Liver (tissue), 9 donors: ENCODE data around the gene EXPH5. TPM values are rescaled to one million over a fixed set of nuclear protein-coding genes. Genes with fewer than 3 reads are reported as not detected.
A peak's percentile ranks its signal among the peaks of the same experiment; 100 is the strongest.

Source experiments
- DNase-seq: peaks from one replicate; pipeline ENCODE4 v3.0.0-alpha.2; 2017; ENCODE audit warnings: low spot score
- H3K27ac ChIP-seq, 2 donors: one replicate each; pipeline ENCODE4 v1.7.0; 2013; ENCODE audit warnings: inconsistent platforms in 2 of 2, low read length in 2 of 2, control low read depth in 1 of 2, low read depth in 1 of 2, mild to moderate bottlenecking in 1 of 2
- H3K27me3 ChIP-seq, 4 donors: one replicate each; pipeline versions ENCODE4 v1.6.1 to v1.7.0; 2013; ENCODE audit warnings: low read length in 3 of 4, inconsistent platforms in 1 of 4, mild to moderate bottlenecking in 1 of 4, moderate library complexity in 1 of 4; ENCODE audit not compliant: control insufficient read depth in 4 of 4, insufficient read depth in 4 of 4
- H3K36me3 ChIP-seq, 4 donors: one replicate each; pipeline versions ENCODE4 v1.6.1 to v1.7.0; 2013; ENCODE audit warnings: low read length in 3 of 4, mild to moderate bottlenecking in 3 of 4, low read depth in 1 of 4, moderate library complexity in 1 of 4; ENCODE audit not compliant: control insufficient read depth in 4 of 4, insufficient read depth in 3 of 4
- H3K4me1 ChIP-seq, 4 donors: one replicate each; pipeline versions ENCODE4 v1.6.1 to v1.7.0; 2013; ENCODE audit warnings: low read length in 3 of 4, mild to moderate bottlenecking in 3 of 4, moderate library complexity in 1 of 4; ENCODE audit not compliant: control insufficient read depth in 4 of 4, insufficient read depth in 4 of 4
- H3K4me3 ChIP-seq, 3 donors: one replicate each; pipeline versions ENCODE4 v1.6.1 to v1.7.0; 2013; ENCODE audit warnings: low read length in 3 of 3, control low read depth in 1 of 3, low read depth in 1 of 3, mild to moderate bottlenecking in 1 of 3
- H3K9ac ChIP-seq, 2 donors: one replicate each; pipeline ENCODE4 v1.7.0; 2013; ENCODE audit warnings: low read length in 2 of 2, mild to moderate bottlenecking in 2 of 2, moderate library complexity in 2 of 2, control low read depth in 1 of 2, low read depth in 1 of 2
- H3K9me3 ChIP-seq, 4 donors: one replicate each; pipeline versions ENCODE4 v1.6.1 to v1.7.0; 2013; ENCODE audit warnings: low read length in 3 of 4; ENCODE audit not compliant: control insufficient read depth in 4 of 4
- EGR1 ChIP-seq, 2 donors: IDR thresholded peaks; 2 replicates each; pipeline ENCODE4 v1.6.1; 2016 to 2018; ENCODE audit warnings: antibody characterized with exemption in 2 of 2, low read depth in 2 of 2
- FOXA2 ChIP-seq: IDR thresholded peaks from 2 replicates; pipeline ENCODE4 v1.6.1; 2016; ENCODE audit warnings: antibody characterized with exemption
- GABPA ChIP-seq, 2 donors: IDR thresholded peaks in 1 of 2; conservative IDR thresholded peaks in 1 of 2; 2 replicates each; pipeline ENCODE4 v1.6.1; 2016; ENCODE audit warnings: antibody characterized with exemption in 2 of 2, mild to moderate bottlenecking in 1 of 2, moderate library complexity in 1 of 2
- HNF4A ChIP-seq, 2 donors: conservative IDR thresholded peaks; 2 replicates each; pipeline ENCODE4 v1.6.1; 2016; ENCODE audit warnings: antibody characterized with exemption in 2 of 2, mild to moderate bottlenecking in 2 of 2
- HNF4G ChIP-seq: IDR thresholded peaks from 2 replicates; pipeline ENCODE4 v1.6.1; 2016; ENCODE audit warnings: antibody characterized with exemption
- NR2F2 ChIP-seq: IDR thresholded peaks from 2 replicates; pipeline ENCODE4 v1.6.1; 2016; ENCODE audit warnings: antibody characterized with exemption
- RAD21 ChIP-seq, 2 donors: IDR thresholded peaks; 2 replicates each; pipeline ENCODE4 v1.6.1; 2016; ENCODE audit warnings: antibody characterized with exemption in 2 of 2, mild to moderate bottlenecking in 2 of 2
- RXRA ChIP-seq, 2 donors: IDR thresholded peaks; 2 replicates each; pipeline ENCODE4 v1.6.1; 2017 to 2018; ENCODE audit warnings: antibody characterized with exemption in 2 of 2, mild to moderate bottlenecking in 1 of 2
- SP1 ChIP-seq: IDR thresholded peaks from 2 replicates; pipeline ENCODE4 v1.6.1; 2018; ENCODE audit warnings: antibody characterized with exemption, mild to moderate bottlenecking
- TAF1 ChIP-seq: conservative IDR thresholded peaks from 2 replicates; pipeline ENCODE4 v1.6.1; 2016; ENCODE audit warnings: antibody characterized with exemption, mild to moderate bottlenecking
- WGBS: extraction: QIAGEN DNeasy Blood & Tissue Kit; methylation state at CpG from one replicate; pipeline ENCODE4 v1.1.7; 2013; 5-methylcytosine and 5-hydroxymethylcytosine counted together
- polyA plus RNA-seq, 2 donors: library from polyadenylated mRNA; stranded (reverse) in 1 of 2; unstranded in 1 of 2; fragments of 200-250 nt in 1 of 2; fragments of >200 nt in 1 of 2; fragmentation: Nextera tagmentation in 1 of 2; extraction: Ambion mirVana in 1 of 2; gene quantifications; one replicate each; pipeline versions ENCODE4 v1.2.1 to v1.2.3, GENCODE V29; 2013 to 2015
- total RNA-seq, 2 donors: library from RNA; depleted of rRNA; stranded (reverse); fragments of >200 nt; gene quantifications; one replicate each; pipeline ENCODE4 v1.2.3, GENCODE V29; 2014
- TF ChIP-seq, protein P1 (sequence below): IDR thresholded peaks from 2 replicates; pipeline ENCODE4 v1.6.1; 2016; ENCODE audit warnings: antibody characterized with exemption, mild to moderate bottlenecking
- TF ChIP-seq, protein P2 (sequence below): IDR thresholded peaks from 2 replicates; pipeline ENCODE4 v1.6.1; 2016; ENCODE audit warnings: antibody characterized with exemption
- TF ChIP-seq, protein P3 (sequence below): fragments of 150-350 bp; IDR thresholded peaks from 2 replicates; pipeline ENCODE4 v1.5.1; 2017; ENCODE audit warnings: improper control_type of control experiment, low read depth, low read length; ENCODE audit not compliant: missing input control
- TF ChIP-seq, protein P4 (sequence below): IDR thresholded peaks from 2 replicates; pipeline ENCODE4 v1.6.1; 2016; ENCODE audit warnings: antibody characterized with exemption
- TF ChIP-seq, protein P5 (sequence below): IDR thresholded peaks from 2 replicates; pipeline ENCODE4 v1.6.1; 2016; ENCODE audit warnings: antibody characterized with exemption
- donor health status: healthy.
- donor health status: healthy.
- donor health status: healthy.
- donor health status: healthy.
- donor health status: healthy.

Gene EXPH5
- total and polyA plus RNA-seq, 4 donors = 0.47 to 6.1 (median 1.5) TPM

DNA sequence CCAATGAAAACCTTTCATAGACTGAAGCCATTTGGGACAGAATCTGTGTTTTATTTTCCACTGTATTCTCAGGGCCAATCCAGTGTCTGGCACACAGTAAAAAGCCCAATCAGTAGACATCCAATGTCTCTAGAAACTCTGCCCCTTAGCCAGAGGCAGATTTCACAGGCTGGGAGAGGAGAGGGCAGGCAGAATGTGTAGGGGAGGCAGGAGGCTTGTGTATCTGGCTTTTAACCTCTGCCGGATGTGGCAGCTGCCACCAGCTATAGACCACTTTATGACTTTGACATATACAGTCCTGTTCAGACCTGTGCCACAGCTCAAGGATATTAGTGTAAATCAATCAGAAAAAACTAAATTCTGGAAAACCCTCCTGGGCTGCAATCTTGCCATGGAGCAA lies 4.4 kb downstream of the EXPH5 start:
- no peak for DNase-seq
- peaks cover 0 to 13% (median 3%) of the 10 kb centered on the region in 4 donors for H3K4me1 ChIP-seq
- no peak for TF ChIP-seq HNF4A (conservative IDR thresholded peaks at IDR 0.05)
- TF ChIP-seq, protein P1, sequence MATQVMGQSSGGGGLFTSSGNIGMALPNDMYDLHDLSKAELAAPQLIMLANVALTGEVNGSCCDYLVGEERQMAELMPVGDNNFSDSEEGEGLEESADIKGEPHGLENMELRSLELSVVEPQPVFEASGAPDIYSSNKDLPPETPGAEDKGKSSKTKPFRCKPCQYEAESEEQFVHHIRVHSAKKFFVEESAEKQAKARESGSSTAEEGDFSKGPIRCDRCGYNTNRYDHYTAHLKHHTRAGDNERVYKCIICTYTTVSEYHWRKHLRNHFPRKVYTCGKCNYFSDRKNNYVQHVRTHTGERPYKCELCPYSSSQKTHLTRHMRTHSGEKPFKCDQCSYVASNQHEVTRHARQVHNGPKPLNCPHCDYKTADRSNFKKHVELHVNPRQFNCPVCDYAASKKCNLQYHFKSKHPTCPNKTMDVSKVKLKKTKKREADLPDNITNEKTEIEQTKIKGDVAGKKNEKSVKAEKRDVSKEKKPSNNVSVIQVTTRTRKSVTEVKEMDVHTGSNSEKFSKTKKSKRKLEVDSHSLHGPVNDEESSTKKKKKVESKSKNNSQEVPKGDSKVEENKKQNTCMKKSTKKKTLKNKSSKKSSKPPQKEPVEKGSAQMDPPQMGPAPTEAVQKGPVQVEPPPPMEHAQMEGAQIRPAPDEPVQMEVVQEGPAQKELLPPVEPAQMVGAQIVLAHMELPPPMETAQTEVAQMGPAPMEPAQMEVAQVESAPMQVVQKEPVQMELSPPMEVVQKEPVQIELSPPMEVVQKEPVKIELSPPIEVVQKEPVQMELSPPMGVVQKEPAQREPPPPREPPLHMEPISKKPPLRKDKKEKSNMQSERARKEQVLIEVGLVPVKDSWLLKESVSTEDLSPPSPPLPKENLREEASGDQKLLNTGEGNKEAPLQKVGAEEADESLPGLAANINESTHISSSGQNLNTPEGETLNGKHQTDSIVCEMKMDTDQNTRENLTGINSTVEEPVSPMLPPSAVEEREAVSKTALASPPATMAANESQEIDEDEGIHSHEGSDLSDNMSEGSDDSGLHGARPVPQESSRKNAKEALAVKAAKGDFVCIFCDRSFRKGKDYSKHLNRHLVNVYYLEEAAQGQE = no peak
- TF ChIP-seq GABPA (IDR thresholded peaks at IDR 0.05 in 1 of 2, conservative IDR thresholded peaks at IDR 0.05 in 1 of 2) = no peak
- no peak for TF ChIP-seq RAD21 (IDR thresholded peaks at IDR 0.05)
- TF ChIP-seq, protein P2, sequence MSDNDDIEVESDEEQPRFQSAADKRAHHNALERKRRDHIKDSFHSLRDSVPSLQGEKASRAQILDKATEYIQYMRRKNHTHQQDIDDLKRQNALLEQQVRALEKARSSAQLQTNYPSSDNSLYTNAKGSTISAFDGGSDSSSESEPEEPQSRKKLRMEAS = no peak
- TF ChIP-seq, protein P3, sequence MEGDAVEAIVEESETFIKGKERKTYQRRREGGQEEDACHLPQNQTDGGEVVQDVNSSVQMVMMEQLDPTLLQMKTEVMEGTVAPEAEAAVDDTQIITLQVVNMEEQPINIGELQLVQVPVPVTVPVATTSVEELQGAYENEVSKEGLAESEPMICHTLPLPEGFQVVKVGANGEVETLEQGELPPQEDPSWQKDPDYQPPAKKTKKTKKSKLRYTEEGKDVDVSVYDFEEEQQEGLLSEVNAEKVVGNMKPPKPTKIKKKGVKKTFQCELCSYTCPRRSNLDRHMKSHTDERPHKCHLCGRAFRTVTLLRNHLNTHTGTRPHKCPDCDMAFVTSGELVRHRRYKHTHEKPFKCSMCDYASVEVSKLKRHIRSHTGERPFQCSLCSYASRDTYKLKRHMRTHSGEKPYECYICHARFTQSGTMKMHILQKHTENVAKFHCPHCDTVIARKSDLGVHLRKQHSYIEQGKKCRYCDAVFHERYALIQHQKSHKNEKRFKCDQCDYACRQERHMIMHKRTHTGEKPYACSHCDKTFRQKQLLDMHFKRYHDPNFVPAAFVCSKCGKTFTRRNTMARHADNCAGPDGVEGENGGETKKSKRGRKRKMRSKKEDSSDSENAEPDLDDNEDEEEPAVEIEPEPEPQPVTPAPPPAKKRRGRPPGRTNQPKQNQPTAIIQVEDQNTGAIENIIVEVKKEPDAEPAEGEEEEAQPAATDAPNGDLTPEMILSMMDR = no peak
- no peak for TF ChIP-seq RXRA (IDR thresholded peaks at IDR 0.05)
- no peak for TF ChIP-seq HNF4G
- no peak for TF ChIP-seq NR2F2
- no peak for TF ChIP-seq TAF1
- TF ChIP-seq, protein P4, sequence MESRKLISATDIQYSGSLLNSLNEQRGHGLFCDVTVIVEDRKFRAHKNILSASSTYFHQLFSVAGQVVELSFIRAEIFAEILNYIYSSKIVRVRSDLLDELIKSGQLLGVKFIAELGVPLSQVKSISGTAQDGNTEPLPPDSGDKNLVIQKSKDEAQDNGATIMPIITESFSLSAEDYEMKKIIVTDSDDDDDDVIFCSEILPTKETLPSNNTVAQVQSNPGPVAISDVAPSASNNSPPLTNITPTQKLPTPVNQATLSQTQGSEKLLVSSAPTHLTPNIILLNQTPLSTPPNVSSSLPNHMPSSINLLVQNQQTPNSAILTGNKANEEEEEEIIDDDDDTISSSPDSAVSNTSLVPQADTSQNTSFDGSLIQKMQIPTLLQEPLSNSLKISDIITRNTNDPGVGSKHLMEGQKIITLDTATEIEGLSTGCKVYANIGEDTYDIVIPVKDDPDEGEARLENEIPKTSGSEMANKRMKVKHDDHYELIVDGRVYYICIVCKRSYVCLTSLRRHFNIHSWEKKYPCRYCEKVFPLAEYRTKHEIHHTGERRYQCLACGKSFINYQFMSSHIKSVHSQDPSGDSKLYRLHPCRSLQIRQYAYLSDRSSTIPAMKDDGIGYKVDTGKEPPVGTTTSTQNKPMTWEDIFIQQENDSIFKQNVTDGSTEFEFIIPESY = no peak
- TF ChIP-seq, protein P5, sequence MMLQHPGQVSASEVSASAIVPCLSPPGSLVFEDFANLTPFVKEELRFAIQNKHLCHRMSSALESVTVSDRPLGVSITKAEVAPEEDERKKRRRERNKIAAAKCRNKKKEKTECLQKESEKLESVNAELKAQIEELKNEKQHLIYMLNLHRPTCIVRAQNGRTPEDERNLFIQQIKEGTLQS = no peak
- TF ChIP-seq SP1 = no peak
- TF ChIP-seq FOXA2 = no peak
- TF ChIP-seq EGR1 (IDR thresholded peaks at IDR 0.05; ENCODE audit: low read depth in 2 of 2) = no peak
- no peak overlapping the region for H3K9ac ChIP-seq
- H3K27ac ChIP-seq = no peak overlapping the region
- no peaks in the 10 kb centered on the region for H3K27me3 ChIP-seq
- 77% methylated on average over 1 of the region's 1 CpG for WGBS
- no peak overlapping the region for H3K4me3 ChIP-seq
- H3K9me3 ChIP-seq = no peaks in the 10 kb centered on the region
- H3K36me3 ChIP-seq = no peaks in the 10 kb centered on the region

DNA sequence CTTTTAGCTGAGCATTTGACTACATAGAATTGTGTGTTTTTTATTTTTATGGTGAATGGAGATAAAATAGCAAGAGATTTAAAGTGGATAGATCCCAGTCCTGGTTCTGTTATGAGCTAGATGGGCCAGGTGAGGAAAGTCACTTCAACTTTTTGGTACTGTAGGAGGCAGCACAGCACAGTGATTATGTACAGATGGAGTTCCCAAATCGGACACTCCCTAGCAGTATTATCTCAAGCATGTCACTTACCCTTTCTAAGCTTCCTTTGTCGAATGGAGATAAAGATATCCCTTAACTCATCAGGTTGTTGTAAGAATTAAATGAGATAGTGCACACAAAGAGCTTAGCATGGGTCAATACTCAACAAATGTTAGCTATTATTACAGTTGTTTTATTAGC lies 5.3 kb downstream of the EXPH5 start:
- TF ChIP-seq RAD21 (IDR thresholded peaks at IDR 0.05) (peak; percentile 15 to 40), TAF1 (no peak)
- TF ChIP-seq, protein P3 = peak; percentile 1
- TF ChIP-seq, protein P1 = no peak
- Histone ChIP-seq H3K36me3 (no peaks in the 10 kb centered on the region), H3K4me1 (peaks cover 0 to 9% (median 3%) of the 10 kb centered on the region in 4 donors), H3K9me3 (no peaks in the 10 kb centered on the region), H3K27ac (no peak overlapping the region), H3K9ac (no peak overlapping the region), H3K4me3 (no peak overlapping the region), H3K27me3 (no peaks in the 10 kb centered on the region)
- 66% methylated on average over 2 of the region's 2 CpGs for WGBS
- no peak for DNase-seq
